ENCODE data around the gene LSM11.
"Not testable (repeated sequence)": the region's sequence is repeated elsewhere in the genome, so short reads cannot be mapped to it uniquely, and the experiment has no call there.

Gene LSM11

DNA sequence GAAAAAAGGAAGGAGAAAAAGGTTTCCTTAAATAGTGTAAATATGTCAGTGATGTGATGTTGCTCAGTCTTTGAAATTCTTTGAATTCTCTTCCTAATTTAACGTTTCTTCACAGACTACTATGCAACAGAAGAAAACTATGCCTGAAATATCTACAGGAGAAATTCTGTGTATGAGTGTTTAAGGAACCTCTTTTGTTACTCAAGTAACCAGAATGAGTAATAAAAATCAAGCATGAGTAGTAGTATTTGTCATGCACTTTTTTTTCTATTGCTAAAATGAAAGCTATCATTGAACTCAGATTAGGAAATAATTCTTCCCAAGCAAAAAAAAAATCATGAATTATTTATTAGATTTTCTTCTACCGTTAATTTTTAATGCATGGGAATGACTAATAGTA lies 32.6 kb upstream of the LSM11 start:
- DNase-seq (ENCODE audit: low read depth), result peak; percentile 65
- H3K4me3 ChIP-seq (replicated peaks; ENCODE audit: low read depth, low read length), result no peak overlapping the region
- TF ChIP-seq, protein P1, sequence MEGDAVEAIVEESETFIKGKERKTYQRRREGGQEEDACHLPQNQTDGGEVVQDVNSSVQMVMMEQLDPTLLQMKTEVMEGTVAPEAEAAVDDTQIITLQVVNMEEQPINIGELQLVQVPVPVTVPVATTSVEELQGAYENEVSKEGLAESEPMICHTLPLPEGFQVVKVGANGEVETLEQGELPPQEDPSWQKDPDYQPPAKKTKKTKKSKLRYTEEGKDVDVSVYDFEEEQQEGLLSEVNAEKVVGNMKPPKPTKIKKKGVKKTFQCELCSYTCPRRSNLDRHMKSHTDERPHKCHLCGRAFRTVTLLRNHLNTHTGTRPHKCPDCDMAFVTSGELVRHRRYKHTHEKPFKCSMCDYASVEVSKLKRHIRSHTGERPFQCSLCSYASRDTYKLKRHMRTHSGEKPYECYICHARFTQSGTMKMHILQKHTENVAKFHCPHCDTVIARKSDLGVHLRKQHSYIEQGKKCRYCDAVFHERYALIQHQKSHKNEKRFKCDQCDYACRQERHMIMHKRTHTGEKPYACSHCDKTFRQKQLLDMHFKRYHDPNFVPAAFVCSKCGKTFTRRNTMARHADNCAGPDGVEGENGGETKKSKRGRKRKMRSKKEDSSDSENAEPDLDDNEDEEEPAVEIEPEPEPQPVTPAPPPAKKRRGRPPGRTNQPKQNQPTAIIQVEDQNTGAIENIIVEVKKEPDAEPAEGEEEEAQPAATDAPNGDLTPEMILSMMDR (IDR thresholded peaks at IDR 0.05; ENCODE audit: low read length, missing control alignments), result no peak

DNA sequence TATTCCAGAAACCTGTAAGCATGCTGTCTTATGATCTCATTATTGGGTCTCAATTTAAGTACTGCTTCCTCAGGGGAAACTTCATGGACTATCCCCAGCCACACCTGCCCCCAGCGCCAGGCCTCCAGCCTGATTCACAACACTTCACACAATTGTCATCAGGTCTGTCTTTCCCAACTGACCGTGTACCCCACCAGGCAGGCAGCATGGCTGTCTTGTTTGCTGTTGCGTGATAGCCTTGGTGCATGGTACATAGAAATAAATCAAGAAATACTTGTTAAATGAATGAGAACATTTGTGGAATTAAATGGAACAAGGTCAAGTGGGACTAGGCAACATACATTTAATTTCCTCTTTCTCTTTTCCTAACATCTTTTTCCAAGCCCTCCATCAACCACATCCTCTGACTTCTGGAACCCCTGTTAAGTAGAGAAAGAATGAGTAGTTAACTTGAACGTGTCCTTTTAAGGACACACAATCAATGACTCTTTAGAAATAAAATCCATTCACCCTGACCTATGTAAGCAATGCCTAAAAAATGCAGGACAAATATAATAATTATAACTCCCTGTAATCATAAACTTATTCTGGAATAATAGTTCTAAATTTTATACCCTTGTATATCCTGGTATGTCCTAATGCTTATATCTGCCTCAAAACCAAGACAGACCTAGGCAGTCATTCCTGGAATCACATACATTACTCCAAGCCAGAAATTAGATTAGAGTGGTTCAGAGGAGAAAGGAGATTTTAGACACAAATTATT lies 29.5 kb upstream of the LSM11 start:
- no peak overlapping the region for H3K4me3 ChIP-seq (replicated peaks; ENCODE audit: low read depth, low read length)
- no peak for DNase-seq (ENCODE audit: low read depth)
- TF ChIP-seq, protein P1 (IDR thresholded peaks at IDR 0.05; ENCODE audit: low read length, missing control alignments), result no peak

DNA sequence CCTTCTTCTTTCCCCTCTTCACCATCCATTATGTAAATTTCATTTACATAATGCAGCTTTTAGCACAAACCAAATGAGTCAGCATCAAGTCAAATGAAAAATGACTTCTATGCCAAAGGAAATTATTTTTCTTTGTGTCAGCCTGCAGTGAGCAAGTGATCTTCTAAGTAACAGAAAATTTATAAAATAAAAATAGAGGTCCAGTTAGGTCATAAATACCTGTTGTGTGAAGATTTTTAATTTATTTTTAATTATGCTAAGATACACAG lies 29.0 kb upstream of the LSM11 start:
- no peak overlapping the region for H3K4me3 ChIP-seq (replicated peaks; ENCODE audit: low read depth, low read length)
- TF ChIP-seq, protein P1 (IDR thresholded peaks at IDR 0.05; ENCODE audit: low read length, missing control alignments), result no peak

DNA sequence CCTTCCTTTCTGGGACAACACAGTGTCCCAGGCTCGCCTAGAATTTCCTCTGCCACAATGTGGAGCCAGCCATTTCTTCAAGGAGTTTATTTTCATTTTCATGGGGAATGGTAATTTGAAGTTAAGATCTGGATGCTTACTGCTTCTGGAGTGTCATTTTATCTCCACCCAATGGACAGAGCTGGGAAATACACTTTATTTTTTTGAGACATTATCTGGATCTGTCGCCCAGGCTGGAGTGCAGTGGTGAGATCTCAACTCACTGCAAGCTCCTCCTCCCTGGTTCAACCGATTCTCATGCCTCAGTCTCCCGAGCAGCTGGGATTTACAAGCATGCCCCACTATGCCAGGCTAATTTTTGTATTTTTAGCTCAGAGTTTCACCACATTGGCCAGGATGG lies 25.0 kb upstream of the LSM11 start:
- DNase-seq (ENCODE audit: low read depth), result peak; percentile 85
- H3K4me3 ChIP-seq (replicated peaks; ENCODE audit: low read depth, low read length), result no peak overlapping the region

More for the DNA sequence above, 29.0 kb upstream of the LSM11 start:
- DNase-seq (ENCODE audit: low read depth), result no peak

DNA sequence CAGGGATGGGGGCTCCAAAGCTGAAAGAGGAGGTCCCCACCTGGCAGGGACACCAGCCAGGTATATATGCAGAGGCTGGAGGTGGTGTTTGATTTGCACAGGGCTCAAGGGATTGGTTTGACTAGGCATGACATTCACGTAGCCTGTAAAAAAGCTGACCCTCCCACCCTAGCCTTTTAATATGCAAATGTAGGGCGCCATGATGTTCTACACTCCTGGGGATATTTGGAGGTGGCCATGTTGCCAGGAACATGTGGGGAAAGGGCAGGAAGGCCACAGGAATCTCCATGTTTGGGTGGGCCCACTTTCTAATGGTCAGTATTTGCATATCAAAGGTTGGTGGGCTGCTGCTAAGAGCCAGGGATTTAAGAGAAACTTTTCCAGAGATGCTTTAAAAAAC lies 24.3 kb upstream of the LSM11 start:
- no peak for DNase-seq (ENCODE audit: low read depth)
- H3K4me3 ChIP-seq (replicated peaks; ENCODE audit: low read depth, low read length), result no peak overlapping the region
- TF ChIP-seq, protein P1 (IDR thresholded peaks at IDR 0.05; ENCODE audit: low read length, missing control alignments), result no peak

More for the DNA sequence above, 25.0 kb upstream of the LSM11 start:
- TF ChIP-seq, protein P1 (IDR thresholded peaks at IDR 0.05; ENCODE audit: low read length, missing control alignments), result peak; percentile 62

DNA sequence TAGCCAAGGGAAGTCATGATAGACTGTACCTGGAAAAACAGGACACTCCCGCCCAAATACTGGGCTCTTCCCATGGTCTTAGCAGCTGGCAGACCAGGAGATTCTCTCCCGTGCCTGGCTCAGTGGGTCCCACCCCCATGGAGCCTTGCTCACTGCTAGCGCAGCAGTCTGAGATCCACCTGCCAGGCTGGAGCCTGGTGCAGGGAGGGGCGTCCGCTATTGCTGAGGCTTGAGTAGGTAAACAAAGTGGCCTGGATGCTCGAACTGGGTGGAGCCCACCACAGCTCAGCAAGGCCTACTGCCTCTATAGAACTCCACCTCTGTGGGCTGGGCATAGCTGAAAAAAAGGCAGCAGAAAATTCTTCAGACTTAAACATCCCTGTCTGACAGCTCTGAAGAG lies 22.4 kb upstream of the LSM11 start:
- TF ChIP-seq, protein P1 (IDR thresholded peaks at IDR 0.05; ENCODE audit: low read length, missing control alignments), result no peak
- no peak for DNase-seq (ENCODE audit: low read depth)
- no peak overlapping the region for H3K4me3 ChIP-seq (replicated peaks; ENCODE audit: low read depth, low read length)

DNA sequence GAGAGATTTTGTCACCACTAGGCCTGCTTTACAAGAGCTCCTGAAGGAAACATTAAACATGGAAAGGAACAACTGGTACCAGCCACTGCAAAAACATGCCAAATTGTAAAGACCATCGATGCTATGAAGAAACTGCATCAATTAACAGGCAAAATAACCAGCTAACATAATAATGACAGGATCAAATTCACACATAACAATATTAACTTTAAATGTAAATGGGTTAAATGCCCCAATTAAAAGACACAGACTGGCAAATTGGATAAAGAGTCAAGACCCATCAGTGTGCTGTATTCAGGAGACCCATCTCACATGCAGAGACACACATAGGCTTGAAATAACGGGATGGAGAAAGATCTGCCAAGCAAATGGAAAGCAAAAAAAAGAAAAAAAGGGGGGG lies 20.6 kb upstream of the LSM11 start:
- DNase-seq (ENCODE audit: low read depth); H3K4me3 ChIP-seq (replicated peaks; ENCODE audit: low read depth, low read length): not testable (repeated sequence)

DNA sequence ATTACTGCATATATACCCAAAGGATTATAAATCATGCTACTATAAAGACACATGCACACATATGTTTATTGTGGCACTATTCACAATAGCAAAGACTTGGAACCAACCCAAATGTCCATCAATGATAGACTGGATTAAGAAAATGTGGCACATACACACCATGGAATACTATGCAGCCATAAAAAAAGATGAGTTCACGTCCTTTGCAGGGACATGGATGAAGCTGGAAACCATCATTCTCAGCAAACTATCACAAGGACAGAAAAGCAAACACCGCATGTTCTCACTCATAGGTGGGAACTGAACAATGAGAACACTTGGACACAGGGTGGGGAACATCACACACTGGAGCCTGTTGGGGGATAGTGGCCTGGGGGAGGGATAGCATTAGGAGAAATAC lies 16.9 kb upstream of the LSM11 start:
- DNase-seq (ENCODE audit: low read depth), result not testable (repeated sequence)

DNA sequence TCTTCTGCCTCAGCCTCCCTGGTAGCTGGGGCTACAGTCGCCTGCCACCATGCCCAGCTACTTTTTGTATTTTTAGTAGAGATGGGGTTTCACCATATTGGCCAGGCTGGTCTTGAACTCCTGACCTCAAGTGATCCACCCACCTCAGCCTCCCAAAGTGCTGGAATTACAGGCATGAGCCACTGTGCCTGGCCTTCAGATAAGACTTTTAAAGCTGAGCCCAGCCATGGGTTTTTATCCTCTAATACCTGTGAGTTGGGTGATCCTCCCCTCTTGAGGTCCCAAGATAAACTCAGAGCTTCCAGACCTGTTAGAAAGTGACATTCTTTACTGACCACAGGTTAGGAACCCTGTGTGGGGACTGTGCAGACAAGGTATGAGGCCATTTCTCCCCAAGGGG lies 15.7 kb upstream of the LSM11 start:
- not testable (repeated sequence) for DNase-seq (ENCODE audit: low read depth); H3K4me3 ChIP-seq (replicated peaks; ENCODE audit: low read depth, low read length)

More for the DNA sequence above, 16.9 kb upstream of the LSM11 start:
- H3K4me3 ChIP-seq (replicated peaks; ENCODE audit: low read depth, low read length), result not testable (repeated sequence)

Measured in fibroblast of pulmonary artery (primary cell).